CD8-positive, alpha-beta memory T cell (primary cell): ENCODE measurements around the gene ADSL. TPM values are rescaled to one million over a fixed set of nuclear protein-coding genes. Genes with fewer than 3 reads are reported as not detected.

ENCODE experiments used
- CTCF ChIA-PET: fragments of 350-600 bp; sonication (Branson Sonifier 250); formaldehyde crosslinking; loops from one replicate; lab custom pipeline; 2021; ENCODE audit warnings: antibody characterized with exemption; lab: Charles Lee
- POLR2A ChIA-PET: fragments of 350-600 bp; sonication (Branson Sonifier 250); formaldehyde crosslinking; loops from one replicate; lab custom pipeline; 2021; ENCODE audit warnings: antibody characterized with exemption; lab: Charles Lee
- DNase-seq, 5 donors: peaks; one replicate each; pipeline versions ENCODE4 v3.0.0 to v3.0.0-alpha.2; 2020 to 2022; ENCODE audit warnings: mixed read lengths in 1 of 5
- H3K27ac ChIP-seq: one replicate; pipeline ENCODE4 v1.7.0; 2013; ENCODE audit warnings: low read depth, mild to moderate bottlenecking, low read length, moderate library complexity
- H3K27me3 ChIP-seq: 2 replicates; pipeline ENCODE4 v1.7.0; 2013; ENCODE audit warnings: low read length, mild to moderate bottlenecking; ENCODE audit not compliant: insufficient read depth, poor library complexity, severe bottlenecking
- H3K36me3 ChIP-seq: 2 replicates; pipeline ENCODE4 v1.7.0; 2013; ENCODE audit warnings: mild to moderate bottlenecking, low read length, moderate library complexity; ENCODE audit not compliant: insufficient read depth
- H3K4me1 ChIP-seq: 2 replicates; pipeline ENCODE4 v1.7.0; 2013; ENCODE audit warnings: mild to moderate bottlenecking, low read length, moderate library complexity; ENCODE audit not compliant: insufficient read depth
- H3K4me3 ChIP-seq: 2 replicates; pipeline ENCODE4 v1.7.0; 2013; ENCODE audit warnings: mild to moderate bottlenecking, low read length
- H3K9me3 ChIP-seq: 2 replicates; pipeline ENCODE4 v1.7.0; 2013; ENCODE audit warnings: mild to moderate bottlenecking, low read length
- H3K27ac Mint-ChIP-seq, 8 donors: one replicate each; pipeline ENCODE4 v1.8.0; 2020 to 2021; ENCODE audit warnings: mixed read lengths in 8 of 8, mild to moderate bottlenecking in 6 of 8, inconsistent platforms in 3 of 8, moderate library complexity in 3 of 8
- H3K27me3 Mint-ChIP-seq, 2 donors: one replicate each; pipeline ENCODE4 v1.8.0; 2020 to 2021; ENCODE audit warnings: mixed read lengths in 2 of 2, mild to moderate bottlenecking in 1 of 2, moderate library complexity in 1 of 2
- H3K36me3 Mint-ChIP-seq, 3 donors: one replicate each; pipeline ENCODE4 v1.8.0; 2020 to 2021; ENCODE audit warnings: mixed read lengths in 3 of 3, inconsistent platforms in 1 of 3, mild to moderate bottlenecking in 1 of 3
- H3K4me1 Mint-ChIP-seq, 3 donors: one replicate each; pipeline ENCODE4 v1.8.0; 2020 to 2021; ENCODE audit warnings: mixed read lengths in 3 of 3, inconsistent platforms in 1 of 3, mild to moderate bottlenecking in 1 of 3
- H3K4me3 Mint-ChIP-seq, 7 donors: one replicate each; pipeline ENCODE4 v1.8.0; 2020 to 2021; ENCODE audit warnings: mixed read lengths in 7 of 7, mild to moderate bottlenecking in 6 of 7, moderate library complexity in 4 of 7, inconsistent platforms in 2 of 7
- H3K9me3 Mint-ChIP-seq, 5 donors: one replicate each; pipeline ENCODE4 v1.8.0; 2020 to 2022; ENCODE audit warnings: mixed read lengths in 5 of 5, mild to moderate bottlenecking in 3 of 5, moderate library complexity in 2 of 5, inconsistent platforms in 1 of 5
- polyA plus RNA-seq: library from polyadenylated mRNA; unstranded; fragments of 300-500 nt; fragmentation: Illumina TruSeq; gene quantifications from one replicate; pipeline ENCODE4 v1.2.3, GENCODE V29; 2021
- total RNA-seq, 2 experiments: library from RNA; stranded (reverse); gene quantifications; one replicate each; pipeline ENCODE4 v1.2.3, GENCODE V29; 2021

ADSL gene
- total and polyA plus RNA-seq, 3 experiments from 2014 or later: 90.0 to 154 (median 151) TPM

GRCh38 chr22:40416267-40416570 lies 69.9 kb downstream of the ADSL start:
- H3K27ac ChIP-seq: no peak overlapping the region

GRCh38 chr22:40416636-40417035 lies 70.3 kb downstream of the ADSL start:
- Mint-ChIP-seq H3K36me3 (peaks cover 4 to 72% (median 10%) of the 10 kb centered on the region in 3 donors), H3K4me1 (peaks cover 28 to 41% (median 40%) of the 10 kb centered on the region in 3 donors), H3K9me3 (no peaks in the 10 kb centered on the region), H3K4me3 (peak overlapping the region in 1 of 7 donors; percentile 7), H3K27ac (peak overlapping the region in 6 of 8 donors; percentile 6 to 94 (median 64)), H3K27me3 (no peaks in the 10 kb centered on the region)
- DNase-seq: no peak
- Histone ChIP-seq H3K4me1 (peaks cover 15% of the 10 kb centered on the region), H3K4me3 (no peak overlapping the region), H3K9me3 (no peaks in the 10 kb centered on the region), H3K27ac (no peak overlapping the region), H3K27me3 (no peaks in the 10 kb centered on the region), H3K36me3 (peaks cover 35% of the 10 kb centered on the region)
- ChIA-PET POLR2A (no interaction called here), CTCF (interaction anchor here (1.7 kb wide), 1 partner anchor 20 kb away, joined by 6 read pairs; no protein-coding TSS in a partner anchor)

More at GRCh38 chr22:40416267-40416570, 69.9 kb downstream of the ADSL start:
- peaks cover 0 to 72% (median 7%) of the 10 kb centered on the region in 3 donors for H3K36me3 Mint-ChIP-seq
- Histone ChIP-seq H3K36me3 (peaks cover 36% of the 10 kb centered on the region), H3K4me1 (peaks cover 15% of the 10 kb centered on the region), H3K4me3 (no peak overlapping the region), H3K9me3 (no peaks in the 10 kb centered on the region), H3K27me3 (no peaks in the 10 kb centered on the region)
- DNase-seq: no peak
- no peaks in the 10 kb centered on the region for H3K27me3 Mint-ChIP-seq
- H3K4me3 Mint-ChIP-seq: peak overlapping the region in 1 of 7 donors; percentile 7
- ChIA-PET CTCF (interaction anchor here (1.0 to 1.7 kb wide), 2 partner anchors 20 to 230 kb away, joined by 4 to 6 read pairs; no protein-coding TSS in a partner anchor), POLR2A (no interaction called here)
- H3K27ac Mint-ChIP-seq: peak overlapping the region in 6 of 8 donors; percentile 6 to 94 (median 64)
- H3K9me3 Mint-ChIP-seq: no peaks in the 10 kb centered on the region
- peaks cover 28 to 38% (median 36%) of the 10 kb centered on the region in 3 donors for H3K4me1 Mint-ChIP-seq

GRCh38 chr22:40417041-40417440 lies 70.7 kb downstream of the ADSL start:
- CTCF ChIA-PET: interaction anchor here (1.7 kb wide), 1 partner anchor 20 kb away, joined by 5 read pairs; no protein-coding TSS in a partner anchor

GRCh38 chr22:40417881-40418280 lies 71.6 kb downstream of the ADSL start:
- ChIA-PET CTCF (interaction anchor here (0.6 to 1.7 kb wide), 2 partner anchors 11 to 19 kb away, joined by 3 to 5 read pairs; no protein-coding TSS in a partner anchor), POLR2A (no interaction called here)
- H3K9me3 Mint-ChIP-seq: no peaks in the 10 kb centered on the region
- H3K4me1 ChIP-seq: peaks cover 15% of the 10 kb centered on the region
- DNase-seq: no peak
- peaks cover 0 to 2% of the 10 kb centered on the region in 2 donors for H3K27me3 Mint-ChIP-seq
- H3K27ac Mint-ChIP-seq: peak overlapping the region in 1 of 8 donors; percentile 61
- no peak overlapping the region for H3K4me3 Mint-ChIP-seq
- no peaks in the 10 kb centered on the region for H3K27me3 ChIP-seq
- no peak overlapping the region for H3K27ac ChIP-seq
- H3K36me3 Mint-ChIP-seq: peaks cover 7 to 75% (median 18%) of the 10 kb centered on the region in 3 donors
- H3K9me3 ChIP-seq: no peaks in the 10 kb centered on the region
- no peak overlapping the region for H3K4me3 ChIP-seq
- peaks cover 43% of the 10 kb centered on the region for H3K36me3 ChIP-seq
- peaks cover 29 to 45% (median 43%) of the 10 kb centered on the region in 3 donors for H3K4me1 Mint-ChIP-seq

More at GRCh38 chr22:40417041-40417440, 70.7 kb downstream of the ADSL start:
- peaks cover 7 to 72% (median 13%) of the 10 kb centered on the region in 3 donors for H3K36me3 Mint-ChIP-seq
- H3K27me3 Mint-ChIP-seq: peaks cover 0 to under 1% of the 10 kb centered on the region in 2 donors
- DNase-seq: no peak
- no peaks in the 10 kb centered on the region for H3K9me3 Mint-ChIP-seq
- peak overlapping the region in 1 of 7 donors; percentile 54 for H3K4me3 Mint-ChIP-seq
- POLR2A ChIA-PET: no interaction called here
- Histone ChIP-seq H3K9me3 (no peaks in the 10 kb centered on the region), H3K27ac (no peak overlapping the region), H3K4me3 (no peak overlapping the region), H3K36me3 (peaks cover 35% of the 10 kb centered on the region), H3K4me1 (peaks cover 15% of the 10 kb centered on the region), H3K27me3 (no peaks in the 10 kb centered on the region)
- peaks cover 28 to 44% (median 42%) of the 10 kb centered on the region in 3 donors for H3K4me1 Mint-ChIP-seq
- H3K27ac Mint-ChIP-seq: peak overlapping the region in 4 of 8 donors; percentile 47 to 94 (median 72)

DNA sequence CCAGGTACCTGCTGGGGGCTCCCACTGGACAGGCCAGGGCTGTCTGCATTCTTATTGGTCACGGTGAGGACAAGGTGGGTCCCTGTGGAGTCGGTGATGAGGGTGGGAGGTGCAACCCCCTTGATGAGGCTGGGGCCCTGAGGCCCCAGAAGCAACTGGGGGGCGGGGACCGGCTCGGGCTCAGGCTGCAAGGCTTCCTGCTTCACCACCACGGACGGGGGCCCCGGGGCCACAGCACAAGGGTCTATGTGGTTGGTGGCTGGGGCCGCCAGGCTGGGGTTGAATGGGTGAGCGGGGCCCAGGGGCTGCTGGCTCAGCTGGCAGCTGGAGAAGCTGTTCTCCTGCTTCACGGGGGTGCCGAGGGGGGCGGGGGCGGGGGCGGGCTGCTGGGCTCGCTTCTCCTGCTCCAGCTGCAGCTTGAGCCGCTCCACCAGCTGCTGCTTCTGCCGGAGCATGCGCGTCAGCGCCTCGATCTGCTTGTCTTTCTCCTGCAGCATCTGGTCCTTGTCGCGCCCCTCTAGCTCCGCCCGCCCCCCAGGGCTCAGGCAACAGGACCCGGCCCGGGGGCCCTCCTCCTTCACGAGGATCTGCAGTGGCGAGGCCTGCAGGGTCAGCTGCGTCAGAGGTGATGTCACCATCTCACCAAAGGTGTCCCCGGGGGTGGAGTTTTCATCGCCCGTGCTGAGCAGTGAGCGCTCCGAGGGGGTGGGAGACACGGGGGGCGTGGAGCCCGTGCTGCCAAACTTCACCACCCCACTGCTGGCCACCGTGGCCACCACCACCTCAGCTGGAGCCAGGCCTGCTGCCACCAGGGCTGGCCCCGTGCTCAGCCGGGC lies 72.3 kb downstream of the ADSL start:
- no peaks in the 10 kb centered on the region for H3K9me3 ChIP-seq
- DNase-seq: peak in 3 of 5 donors; percentile 13 to 74 (median 66)
- CTCF ChIA-PET: interaction anchor here (1.7 kb wide), 1 partner anchor 18 kb away, joined by 5 read pairs; no protein-coding TSS in a partner anchor
- H3K27ac Mint-ChIP-seq: no peak overlapping the region
- no peak overlapping the region for H3K27ac ChIP-seq
- peaks cover 31 to 45% (median 43%) of the 10 kb centered on the region in 3 donors for H3K4me1 Mint-ChIP-seq
- peaks cover 0 to 2% of the 10 kb centered on the region in 2 donors for H3K27me3 Mint-ChIP-seq
- peaks cover 7 to 82% (median 18%) of the 10 kb centered on the region in 3 donors for H3K36me3 Mint-ChIP-seq
- no peaks in the 10 kb centered on the region for H3K27me3 ChIP-seq
- no peak overlapping the region for H3K4me3 Mint-ChIP-seq
- POLR2A ChIA-PET: no interaction called here
- H3K9me3 Mint-ChIP-seq: no peaks in the 10 kb centered on the region
- peaks cover 15% of the 10 kb centered on the region for H3K4me1 ChIP-seq
- H3K4me3 ChIP-seq: no peak overlapping the region
- H3K36me3 ChIP-seq: peaks cover 50% of the 10 kb centered on the region

DNA sequence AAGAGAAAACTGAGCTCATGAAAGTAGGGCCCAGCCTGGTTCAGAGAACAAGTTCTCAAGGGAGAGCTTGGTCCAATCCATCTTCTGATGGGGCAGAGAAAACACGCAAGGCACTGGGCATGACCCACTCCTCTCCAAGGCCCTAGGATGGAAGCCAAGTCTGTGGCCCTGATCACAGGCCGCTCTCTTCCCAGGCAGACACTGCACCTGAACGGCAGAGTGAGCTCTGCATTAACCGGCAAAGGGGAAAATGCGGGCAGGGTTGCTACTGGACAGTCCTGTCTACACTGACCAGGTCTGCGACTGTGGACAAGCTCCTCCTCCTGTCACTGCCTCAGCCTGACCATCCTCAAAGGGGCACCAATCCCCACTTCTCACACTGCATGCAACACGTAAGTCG lies 73.4 kb downstream of the ADSL start:
- H3K4me3 ChIP-seq: no peak overlapping the region
- H3K9me3 Mint-ChIP-seq: no peaks in the 10 kb centered on the region
- peaks cover 61% of the 10 kb centered on the region for H3K36me3 ChIP-seq
- no peak for DNase-seq
- H3K27me3 Mint-ChIP-seq: peaks cover 0 to 2% of the 10 kb centered on the region in 2 donors
- no peak overlapping the region for H3K27ac ChIP-seq
- no peak overlapping the region for H3K4me3 Mint-ChIP-seq
- peaks cover 30 to 39% (median 37%) of the 10 kb centered on the region in 3 donors for H3K4me1 Mint-ChIP-seq
- peaks cover 7 to 84% (median 20%) of the 10 kb centered on the region in 3 donors for H3K36me3 Mint-ChIP-seq
- POLR2A ChIA-PET: no interaction called here
- peak overlapping the region in 5 of 8 donors; percentile 29 to 66 (median 40) for H3K27ac Mint-ChIP-seq
- CTCF ChIA-PET: no interaction called here
- no peaks in the 10 kb centered on the region for H3K9me3 ChIP-seq
- peaks cover 15% of the 10 kb centered on the region for H3K4me1 ChIP-seq
- no peaks in the 10 kb centered on the region for H3K27me3 ChIP-seq

DNA sequence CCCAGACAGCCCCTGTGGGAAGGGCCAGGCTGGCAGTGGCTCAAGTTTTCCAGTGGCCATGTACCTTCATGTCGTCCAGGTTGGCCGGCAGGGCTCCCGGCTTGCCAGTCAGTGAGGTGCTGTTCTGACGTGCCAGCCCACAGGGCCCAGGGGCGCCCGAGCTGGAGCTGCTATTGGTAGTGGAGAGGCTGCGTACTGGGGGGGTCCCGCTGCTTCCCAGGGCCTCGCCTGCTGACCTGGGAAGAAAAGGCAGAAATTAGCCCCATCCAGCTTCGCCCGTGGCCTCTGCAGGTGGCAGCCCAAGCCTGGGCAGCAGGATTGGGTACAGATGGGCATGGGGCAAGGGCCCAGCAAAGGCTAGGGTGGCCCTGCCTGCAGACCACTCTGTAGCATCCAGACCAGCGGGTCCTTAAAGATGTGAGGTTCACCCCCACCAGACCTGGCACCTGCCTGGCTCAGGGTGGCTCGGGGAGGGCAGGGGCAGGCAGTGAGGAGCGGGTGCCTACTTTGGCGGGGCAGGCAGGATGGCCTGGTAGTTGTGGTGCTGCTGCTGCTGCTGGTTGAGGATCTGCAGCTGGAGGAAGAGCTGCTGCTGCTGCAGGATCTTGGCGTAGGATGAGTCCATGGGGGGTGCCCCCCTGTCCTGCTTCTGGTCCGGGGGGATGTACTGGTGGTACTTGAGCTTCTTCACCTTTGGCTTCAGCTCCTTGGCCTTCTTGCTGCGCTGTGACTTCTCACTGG lies 74.2 kb downstream of the ADSL start:
- Mint-ChIP-seq H3K4me1 (peaks cover 22 to 32% (median 29%) of the 10 kb centered on the region in 3 donors), H3K27ac (peak overlapping the region in 1 of 8 donors; percentile 78), H3K27me3 (peaks cover 0 to 2% of the 10 kb centered on the region in 2 donors), H3K36me3 (peaks cover 7 to 84% (median 21%) of the 10 kb centered on the region in 3 donors), H3K9me3 (no peaks in the 10 kb centered on the region), H3K4me3 (no peak overlapping the region)
- H3K4me1 ChIP-seq: peaks cover 9% of the 10 kb centered on the region
- H3K27ac ChIP-seq: no peak overlapping the region
- ChIA-PET CTCF (no interaction called here), POLR2A (no interaction called here)
- DNase-seq: peak in 1 of 5 donors; percentile 20
- no peaks in the 10 kb centered on the region for H3K9me3 ChIP-seq
- peaks cover 69% of the 10 kb centered on the region for H3K36me3 ChIP-seq
- no peak overlapping the region for H3K4me3 ChIP-seq
- H3K27me3 ChIP-seq: no peaks in the 10 kb centered on the region
